Breast epithelium (tissue), 3 donors: ENCODE data around the gene ADCY7.

Experiments used
- CTCF ChIP-seq, 3 donors: fragments of 450-650 bp; IDR thresholded peaks; one replicate each; pipeline ENCODE4 v1.5.1; 2016 to 2017; ENCODE audit warnings: antibody characterized with exemption in 3 of 3, mild to moderate bottlenecking in 3 of 3, moderate library complexity in 3 of 3
- POLR2A ChIP-seq: fragments of 450-650 bp; IDR thresholded peaks from one replicate; pipeline ENCODE4 v1.6.1; 2016; ENCODE audit warnings: antibody characterized with exemption, mild to moderate bottlenecking, moderate library complexity
- POLR2AphosphoS5 ChIP-seq, 3 donors: sonication (generic); formaldehyde crosslinking; IDR thresholded peaks; one replicate each; pipeline ENCODE4 v1.6.1; 2017; ENCODE audit warnings: antibody characterized with exemption in 3 of 3

GRCh38 chr16:50299508-50300105 is 33.3 kb downstream of the ADCY7 start:
- TF ChIP-seq CTCF (IDR thresholded peaks at IDR 0.05) = no peak
- TF ChIP-seq POLR2A = no peak
- no peak for TF ChIP-seq POLR2AphosphoS5 (IDR thresholded peaks at IDR 0.05)
